Natural killer cell (primary cell): ENCODE results near the gene PDCD6IP. TPM values are rescaled to one million over a fixed set of nuclear protein-coding genes. Genes with fewer than 3 reads are reported as not detected.

Source experiments
- ATAC-seq, 3 donors: fragments of 150-1000 bp in 2 of 3; fragments of 200-7000 bp in 1 of 3; cut with Tn5 transposase; 1 replicate in 1 of 3; 2 replicates in 2 of 3; pipeline ENCODE4 v1.10.0; 2021; ENCODE audit warnings: mild to moderate bottlenecking in 2 of 3, moderate library complexity in 2 of 3
- DNase-seq, 2 donors: peaks; one replicate each; pipeline versions ENCODE4 v3.0.0 to v3.0.0-alpha.2; 2013 to 2021; ENCODE audit warnings: mixed read lengths in 1 of 2
- H3K27ac ChIP-seq: one replicate; pipeline ENCODE4 v1.5.1; 2013; ENCODE audit warnings: mild to moderate bottlenecking, low read length
- H3K27me3 ChIP-seq: one replicate; pipeline ENCODE4 v1.6.1; 2013; ENCODE audit warnings: low read length; ENCODE audit not compliant: control insufficient read depth, insufficient read depth
- H3K36me3 ChIP-seq: one replicate; pipeline ENCODE4 v1.6.1; 2013; ENCODE audit warnings: low read length; ENCODE audit not compliant: control insufficient read depth, insufficient read depth
- H3K4me1 ChIP-seq: one replicate; pipeline ENCODE4 v1.6.1; 2013; ENCODE audit warnings: low read length; ENCODE audit not compliant: control insufficient read depth, insufficient read depth
- H3K4me3 ChIP-seq: one replicate; pipeline ENCODE4 v1.5.1; 2013; ENCODE audit warnings: low read length
- H3K9me3 ChIP-seq: one replicate; pipeline ENCODE4 v1.6.1; 2013; ENCODE audit warnings: low read length; ENCODE audit not compliant: control insufficient read depth, insufficient read depth
- H3K27ac Mint-ChIP-seq, 2 donors: one replicate each; pipeline ENCODE4 v1.8.0; 2022; ENCODE audit warnings: mild to moderate bottlenecking in 2 of 2, mixed read lengths in 2 of 2, moderate library complexity in 1 of 2
- H3K27me3 Mint-ChIP-seq, 2 donors: one replicate each; pipeline ENCODE4 v1.8.0; 2022; ENCODE audit warnings: low read depth in 2 of 2, mixed read lengths in 2 of 2
- H3K36me3 Mint-ChIP-seq: one replicate; pipeline ENCODE4 v1.8.0; 2022; ENCODE audit warnings: mixed read lengths
- H3K4me1 Mint-ChIP-seq, 2 donors: one replicate each; pipeline ENCODE4 v1.8.0; 2022; ENCODE audit warnings: mixed read lengths in 2 of 2
- H3K4me3 Mint-ChIP-seq: one replicate; pipeline ENCODE4 v1.8.0; 2022; ENCODE audit warnings: mild to moderate bottlenecking, moderate library complexity, mixed read lengths
- H3K9me3 Mint-ChIP-seq, 2 donors: one replicate each; pipeline ENCODE4 v1.8.0; 2022; ENCODE audit warnings: mixed read lengths in 2 of 2
- CTCF ChIP-seq: fragments of 200-600 bp; IDR thresholded peaks from one replicate; pipeline ENCODE4 v1.8.0; 2022; ENCODE audit warnings: antibody characterized with exemption
- WGBS: methylation state at CpG from one replicate; pipeline ENCODE4 v1.1.7; 2013; ENCODE audit warnings: missing lambda C conversion rate; ENCODE audit not compliant: insufficient coverage; 5-methylcytosine and 5-hydroxymethylcytosine counted together
- intact Hi-C: fragments of 100-400 bp; cut with micrococcal nuclease; formaldehyde crosslinking; loops from one replicate; pipeline ENCODE4 v1.14.2; 2022
- total RNA-seq, 4 donors: library from RNA; stranded (reverse); fragments of 120-200 nt in 1 of 4; gene quantifications; one replicate each; pipeline versions ENCODE4 v1.2.3 to v1.2.4, GENCODE V29; 2013 to 2022

Gene PDCD6IP
- total RNA-seq, 3 donors from 2014 or later (not counting 1 experiment from before 2014, with no cell fraction given): 170 to 182 (median 179) TPM

- Mint-ChIP-seq H3K9me3 (no peaks in the 10 kb centered on the region), H3K36me3 (no peaks in the 10 kb centered on the region), H3K27me3 (peaks cover 5 to 10% of the 10 kb centered on the region in 2 donors), H3K4me3 (no peak overlapping the region), H3K27ac (no peak overlapping the region), H3K4me1 (peaks cover 0 to 3% of the 10 kb centered on the region in 2 donors)
- ATAC-seq (no peak), DNase-seq (no peak)
- intact Hi-C loops: no loop called here
- Histone ChIP-seq H3K36me3 (no peaks in the 10 kb centered on the region), H3K27me3 (no peaks in the 10 kb centered on the region), H3K9me3 (no peaks in the 10 kb centered on the region), H3K4me1 (peaks cover 1% of the 10 kb centered on the region), H3K27ac (no peak overlapping the region), H3K4me3 (no peak overlapping the region)
- TF ChIP-seq CTCF: no peak
- WGBS: 79% methylated on average over 4 of the region's 5 CpGs
These were observed 6.1 kb upstream of the PDCD6IP start for GRCh38 chr3:33792167-33792892.

GRCh38 chr3:33795131-33795530, 3.3 kb upstream of the PDCD6IP start:
- intact Hi-C loops: no loop called here
- no peak overlapping the region for H3K27ac Mint-ChIP-seq

GRCh38 chr3:33795856-33796536, 2.4 kb upstream of the PDCD6IP start:
- no peak for TF ChIP-seq CTCF
- Mint-ChIP-seq H3K27ac (no peak overlapping the region), H3K4me1 (peaks cover 29 to 31% of the 10 kb centered on the region in 2 donors), H3K4me3 (peak overlapping the region; percentile 18), H3K27me3 (peaks cover 0 to 6% of the 10 kb centered on the region in 2 donors), H3K36me3 (no peaks in the 10 kb centered on the region), H3K9me3 (no peaks in the 10 kb centered on the region)
- H3K4me1 ChIP-seq: peaks cover 20% of the 10 kb centered on the region
- WGBS: 90% methylated on average over 3 of the region's 3 CpGs
- no peak overlapping the region for H3K4me3 ChIP-seq
- no peaks in the 10 kb centered on the region for H3K9me3 ChIP-seq
- DNase-seq (no peak), ATAC-seq (no peak)
- H3K27me3 ChIP-seq: no peaks in the 10 kb centered on the region
- no peak overlapping the region for H3K27ac ChIP-seq
- no peaks in the 10 kb centered on the region for H3K36me3 ChIP-seq
- intact Hi-C loops: no loop called here

More at GRCh38 chr3:33795131-33795530, 3.3 kb upstream of the PDCD6IP start:
- Histone ChIP-seq H3K27me3 (no peaks in the 10 kb centered on the region), H3K9me3 (no peaks in the 10 kb centered on the region), H3K4me3 (no peak overlapping the region), H3K27ac (no peak overlapping the region), H3K4me1 (peaks cover 17% of the 10 kb centered on the region), H3K36me3 (no peaks in the 10 kb centered on the region)
- Mint-ChIP-seq H3K4me1 (peaks cover 20 to 22% of the 10 kb centered on the region in 2 donors), H3K36me3 (no peaks in the 10 kb centered on the region), H3K9me3 (no peaks in the 10 kb centered on the region), H3K4me3 (no peak overlapping the region), H3K27me3 (peaks cover 0 to 6% of the 10 kb centered on the region in 2 donors)
- ATAC-seq: no peak
- no peak for TF ChIP-seq CTCF
- no peak for DNase-seq
